Parathyroid adenoma (tissue), 2 donors: ENCODE data around the gene SLC10A1.
"Not testable (repeated sequence)": the region's sequence is repeated elsewhere in the genome, so short reads cannot be mapped to it uniquely, and the experiment has no call there.

Experiments
- H2AFZ ChIP-seq: fragments of 300-600 bp; sonication (generic); one replicate; pipeline ENCODE4 v1.7.0; 2017; ENCODE audit warnings: antibody characterized with exemption, mild to moderate bottlenecking
- H3K27ac ChIP-seq: fragments of 300-600 bp; sonication (generic); one replicate; pipeline ENCODE4 v1.7.0; 2017
- H3K27me3 ChIP-seq: fragments of 300-600 bp; sonication (generic); one replicate; pipeline ENCODE4 v1.7.0; 2017; ENCODE audit warnings: low read length; ENCODE audit not compliant: control insufficient read depth, insufficient read depth
- H3K36me3 ChIP-seq: fragments of 300-600 bp; sonication (generic); one replicate; pipeline ENCODE4 v1.7.0; 2017; ENCODE audit warnings: low read length; ENCODE audit not compliant: control insufficient read depth, insufficient read depth
- H3K4me1 ChIP-seq: fragments of 300-600 bp; sonication (generic); one replicate; pipeline ENCODE4 v1.7.0; 2017; ENCODE audit warnings: control low read depth
- H3K4me2 ChIP-seq: fragments of 300-600 bp; sonication (generic); one replicate; pipeline ENCODE4 v1.7.0; 2017; ENCODE audit warnings: low read length
- H3K4me3 ChIP-seq: fragments of 300-600 bp; sonication (generic); one replicate; pipeline ENCODE4 v1.7.0; 2017; ENCODE audit warnings: low read depth, low read length
- H3K79me2 ChIP-seq: fragments of 300-600 bp; sonication (generic); one replicate; pipeline ENCODE4 v1.7.0; 2017; ENCODE audit warnings: control low read depth
- H3K9ac ChIP-seq: fragments of 300-600 bp; sonication (generic); one replicate; pipeline ENCODE4 v1.7.0; 2017; ENCODE audit warnings: mild to moderate bottlenecking
- H3K9me3 ChIP-seq: fragments of 300-600 bp; sonication (generic); one replicate; pipeline ENCODE4 v1.7.0; 2017; ENCODE audit warnings: low read length; ENCODE audit not compliant: control insufficient read depth
- TF ChIP-seq, protein P1 (sequence below): fragments of 300-600 bp; sonication (generic); IDR thresholded peaks from one replicate; pipeline ENCODE4 v1.7.0; 2017; ENCODE audit warnings: antibody characterized with exemption, mild to moderate bottlenecking
- donor health status: primary hyperparathyroidism.

The SLC10A1 gene

DNA sequence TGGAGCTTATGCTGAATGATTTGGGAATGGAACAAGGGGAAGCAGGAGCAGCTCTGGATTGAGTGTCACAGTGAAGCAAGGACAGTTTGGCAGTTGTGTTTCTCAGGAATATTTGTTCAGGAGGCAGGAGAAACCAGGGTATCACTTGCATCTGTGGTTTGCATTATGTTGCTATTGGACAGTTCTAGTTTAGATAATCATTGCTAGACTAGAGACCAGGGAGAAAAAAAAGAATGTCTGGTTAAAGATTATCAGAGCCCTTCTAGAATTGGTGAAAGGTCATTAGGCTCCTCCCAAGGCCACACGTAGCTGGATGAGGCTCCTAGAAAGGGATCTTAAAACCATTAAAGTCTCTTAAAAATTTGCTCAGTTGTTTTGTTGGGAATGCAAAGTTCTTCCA is 47.1 kb downstream of the SLC10A1 start:
- H3K36me3 ChIP-seq: no peaks in the 10 kb centered on the region
- no peak overlapping the region for H3K4me2 ChIP-seq
- no peaks in the 10 kb centered on the region for H3K9me3 ChIP-seq
- H3K27me3 ChIP-seq: no peaks in the 10 kb centered on the region
- H3K9ac ChIP-seq: no peak overlapping the region
- TF ChIP-seq, protein P1, sequence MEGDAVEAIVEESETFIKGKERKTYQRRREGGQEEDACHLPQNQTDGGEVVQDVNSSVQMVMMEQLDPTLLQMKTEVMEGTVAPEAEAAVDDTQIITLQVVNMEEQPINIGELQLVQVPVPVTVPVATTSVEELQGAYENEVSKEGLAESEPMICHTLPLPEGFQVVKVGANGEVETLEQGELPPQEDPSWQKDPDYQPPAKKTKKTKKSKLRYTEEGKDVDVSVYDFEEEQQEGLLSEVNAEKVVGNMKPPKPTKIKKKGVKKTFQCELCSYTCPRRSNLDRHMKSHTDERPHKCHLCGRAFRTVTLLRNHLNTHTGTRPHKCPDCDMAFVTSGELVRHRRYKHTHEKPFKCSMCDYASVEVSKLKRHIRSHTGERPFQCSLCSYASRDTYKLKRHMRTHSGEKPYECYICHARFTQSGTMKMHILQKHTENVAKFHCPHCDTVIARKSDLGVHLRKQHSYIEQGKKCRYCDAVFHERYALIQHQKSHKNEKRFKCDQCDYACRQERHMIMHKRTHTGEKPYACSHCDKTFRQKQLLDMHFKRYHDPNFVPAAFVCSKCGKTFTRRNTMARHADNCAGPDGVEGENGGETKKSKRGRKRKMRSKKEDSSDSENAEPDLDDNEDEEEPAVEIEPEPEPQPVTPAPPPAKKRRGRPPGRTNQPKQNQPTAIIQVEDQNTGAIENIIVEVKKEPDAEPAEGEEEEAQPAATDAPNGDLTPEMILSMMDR: no peak
- H2AFZ ChIP-seq: no peak overlapping the region
- H3K27ac ChIP-seq: no peak overlapping the region
- no peaks in the 10 kb centered on the region for H3K4me1 ChIP-seq
- H3K4me3 ChIP-seq: no peak overlapping the region
- no peaks in the 10 kb centered on the region for H3K79me2 ChIP-seq

DNA sequence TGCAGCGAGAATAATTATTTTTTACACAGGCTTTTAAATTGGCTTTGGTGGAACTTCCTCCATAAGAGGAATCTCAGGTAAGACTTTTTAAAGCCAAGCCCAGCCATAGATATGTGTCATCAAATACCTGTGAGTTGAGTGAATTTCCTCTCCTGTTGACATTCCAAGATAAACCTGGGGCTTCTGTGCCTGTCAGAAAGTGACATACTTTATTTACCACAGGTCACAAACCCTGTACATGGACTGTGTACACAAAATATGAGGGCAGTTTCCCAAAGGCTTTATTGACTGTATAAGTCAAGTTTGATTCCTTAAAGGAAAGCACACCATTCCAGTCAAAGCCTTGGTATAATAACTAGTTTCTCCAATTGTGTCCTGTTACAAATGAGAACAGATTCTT is 56.0 kb downstream of the SLC10A1 start:
- Histone ChIP-seq H3K27ac (no peak overlapping the region), H3K9me3 (no peaks in the 10 kb centered on the region)

DNA sequence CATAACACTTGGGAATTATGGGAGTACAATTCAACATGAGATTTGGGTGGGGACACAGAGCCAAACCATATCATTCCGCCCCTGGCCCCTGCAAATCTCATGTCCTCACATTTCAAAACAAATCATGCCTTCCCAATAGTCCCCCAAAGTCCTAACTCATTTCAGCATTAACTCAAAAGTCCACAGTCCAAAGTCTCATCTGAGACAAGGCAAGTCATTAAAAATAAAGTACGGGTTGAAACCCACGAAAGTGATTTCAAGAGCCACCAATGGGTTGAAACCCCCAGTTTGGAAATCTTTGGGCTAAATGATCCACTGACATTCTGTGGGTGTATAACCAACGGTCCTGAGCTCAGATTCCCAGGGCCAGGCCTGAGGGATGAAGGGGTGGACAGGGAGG is 60.6 kb downstream of the SLC10A1 start:
- not testable (repeated sequence) for H3K4me1 ChIP-seq, H3K4me2 ChIP-seq, H3K27ac ChIP-seq, H3K36me3 ChIP-seq, H3K9me3 ChIP-seq, H3K9ac ChIP-seq, H3K4me3 ChIP-seq, H2AFZ ChIP-seq, H3K79me2 ChIP-seq, H3K27me3 ChIP-seq

More for the DNA sequence above, 56.0 kb downstream of the SLC10A1 start:
- Histone ChIP-seq H3K79me2 (no peaks in the 10 kb centered on the region), H3K27me3 (no peaks in the 10 kb centered on the region), H3K4me1 (no peaks in the 10 kb centered on the region), H2AFZ (no peak overlapping the region), H3K9ac (no peak overlapping the region), H3K4me3 (no peak overlapping the region), H3K36me3 (no peaks in the 10 kb centered on the region), H3K4me2 (no peak overlapping the region)
- TF ChIP-seq, protein P1: no peak

DNA sequence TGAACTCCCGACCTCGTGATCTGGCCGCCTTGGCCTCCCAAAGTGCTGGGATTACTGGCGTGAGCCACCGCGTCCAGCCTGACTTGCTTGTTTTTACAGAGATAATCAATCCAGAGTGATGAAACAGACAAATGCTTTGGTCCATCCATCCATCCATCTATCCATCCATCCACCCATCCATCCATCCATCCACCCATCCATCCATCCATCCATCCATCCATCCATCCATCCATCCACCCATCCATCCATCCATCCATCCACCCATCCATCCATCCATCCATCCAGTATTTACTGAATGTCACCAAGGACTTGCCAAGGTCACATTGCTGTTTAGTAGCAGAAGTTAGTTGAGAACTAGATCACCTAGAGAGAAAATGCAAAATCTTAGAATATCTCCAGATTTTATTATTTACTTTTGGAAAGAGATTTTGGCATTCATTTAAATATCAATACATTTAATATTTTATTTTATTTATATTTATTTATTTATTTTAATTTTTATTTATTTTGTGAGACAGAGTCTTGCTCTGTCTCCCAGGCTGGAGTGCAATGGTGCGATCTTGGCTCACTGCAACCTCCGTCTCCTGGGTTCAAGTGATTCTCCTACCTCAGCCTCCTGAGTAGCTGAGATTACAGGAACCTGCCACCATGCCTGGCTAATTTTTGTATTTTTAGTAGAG is 65.0 kb downstream of the SLC10A1 start:
- not testable (repeated sequence) for H3K4me1 ChIP-seq, H3K4me2 ChIP-seq, H3K4me3 ChIP-seq, H3K27me3 ChIP-seq, H3K9me3 ChIP-seq, H2AFZ ChIP-seq, H3K9ac ChIP-seq, H3K27ac ChIP-seq, H3K36me3 ChIP-seq, H3K79me2 ChIP-seq

DNA sequence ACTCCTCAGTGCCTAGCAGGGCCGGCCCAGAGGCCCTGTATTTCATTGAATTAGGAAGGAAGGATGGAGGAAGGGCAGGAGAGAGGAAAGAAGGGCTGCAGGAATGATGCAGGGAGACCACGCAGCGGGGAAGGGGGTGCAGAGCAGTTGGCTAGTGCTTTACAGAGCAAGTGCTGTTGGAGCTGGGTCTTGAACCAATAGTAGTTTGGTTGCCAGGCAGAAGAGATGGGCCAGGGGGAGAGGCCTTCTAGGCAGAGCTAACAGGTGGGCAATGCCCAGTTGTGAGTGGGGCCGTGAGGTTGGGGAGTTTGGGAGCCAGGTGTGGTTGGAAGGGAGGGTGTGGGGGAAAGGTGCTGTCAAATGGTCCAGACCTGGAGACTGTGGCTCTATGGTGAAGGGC is 69.2 kb downstream of the SLC10A1 start:
- H3K4me2 ChIP-seq: no peak overlapping the region
- no peaks in the 10 kb centered on the region for H3K27me3 ChIP-seq
- H3K4me1 ChIP-seq: no peaks in the 10 kb centered on the region
- H3K9ac ChIP-seq: no peak overlapping the region
- no peak overlapping the region for H2AFZ ChIP-seq
- H3K36me3 ChIP-seq: no peaks in the 10 kb centered on the region
- no peak overlapping the region for H3K27ac ChIP-seq
- no peaks in the 10 kb centered on the region for H3K9me3 ChIP-seq
- H3K79me2 ChIP-seq: no peaks in the 10 kb centered on the region
- TF ChIP-seq, protein P1: no peak
- no peak overlapping the region for H3K4me3 ChIP-seq
